Right hindlimb (tissue), 1 donor: ENCODE data around the gene DDX51.
"Not testable (repeated sequence)": the region's sequence is repeated elsewhere in the genome, so short reads cannot be mapped to it uniquely, and the experiment has no call there.

ENCODE experiments used
- DNase-seq: peaks from one replicate; pipeline ENCODE4 v3.0.0-alpha.2; 2018

DDX51 gene

GRCh38 chr12:132153501-132154340, 9.6 kb upstream of the DDX51 start:
- peak; percentile 86 for DNase-seq

GRCh38 chr12:132152953-132153352, 8.8 kb upstream of the DDX51 start:
- no peak for DNase-seq

GRCh38 chr12:132152411-132152821, 8.3 kb upstream of the DDX51 start:
- no peak for DNase-seq

- no peak for DNase-seq
These were observed 7.8 kb upstream of the DDX51 start for GRCh38 chr12:132151766-132152410.

- no peak for DNase-seq
These were observed 7.1 kb upstream of the DDX51 start for GRCh38 chr12:132151145-132151765.

- no peak for DNase-seq
These were observed 6.6 kb upstream of the DDX51 start for GRCh38 chr12:132150780-132151144.

- DNase-seq: not testable (repeated sequence)
These were observed 5.4 kb upstream of the DDX51 start for GRCh38 chr12:132149526-132149925.

GRCh38 chr12:132148368-132149045, 4.4 kb upstream of the DDX51 start:
- DNase-seq: no peak

- DNase-seq: peak; percentile 21
These were observed 3.6 kb upstream of the DDX51 start for GRCh38 chr12:132147423-132148367.

- DNase-seq: peak; percentile 21
These were observed 2.8 kb upstream of the DDX51 start for GRCh38 chr12:132146772-132147422.

GRCh38 chr12:132146098-132146497, 2.0 kb upstream of the DDX51 start:
- DNase-seq: peak; percentile 9

GRCh38 chr12:132145334-132145733, 1.2 kb upstream of the DDX51 start:
- peak; percentile 19 for DNase-seq

- DNase-seq: no peak
These were observed 670 bp upstream of the DDX51 start for GRCh38 chr12:132144810-132145168.

- peak; percentile 19 for DNase-seq
These were observed 615 bp downstream of the DDX51 start for GRCh38 chr12:132143336-132144071.

- peak; percentile 23 for DNase-seq
These were observed 1.3 kb downstream of the DDX51 start for GRCh38 chr12:132142679-132143335.

- peak; percentile 16 for DNase-seq
These were observed 2.0 kb downstream of the DDX51 start for GRCh38 chr12:132141976-132142678.

GRCh38 chr12:132140918-132141841, 2.9 kb downstream of the DDX51 start:
- peak; percentile 7 for DNase-seq

GRCh38 chr12:132140501-132140900, 3.6 kb downstream of the DDX51 start:
- DNase-seq: no peak

GRCh38 chr12:132139912-132140311, 4.2 kb downstream of the DDX51 start:
- DNase-seq: no peak
